ENCODE data around the gene TUBAL3. TPM values are rescaled to one million over a fixed set of nuclear protein-coding genes. Genes with fewer than 3 reads are reported as not detected.
"Not testable (repeated sequence)": the region's sequence is repeated elsewhere in the genome, so short reads cannot be mapped to it uniquely, and the experiment has no call there.

Gene TUBAL3
- total RNA-seq, 1 donor, result not detected

DNA sequence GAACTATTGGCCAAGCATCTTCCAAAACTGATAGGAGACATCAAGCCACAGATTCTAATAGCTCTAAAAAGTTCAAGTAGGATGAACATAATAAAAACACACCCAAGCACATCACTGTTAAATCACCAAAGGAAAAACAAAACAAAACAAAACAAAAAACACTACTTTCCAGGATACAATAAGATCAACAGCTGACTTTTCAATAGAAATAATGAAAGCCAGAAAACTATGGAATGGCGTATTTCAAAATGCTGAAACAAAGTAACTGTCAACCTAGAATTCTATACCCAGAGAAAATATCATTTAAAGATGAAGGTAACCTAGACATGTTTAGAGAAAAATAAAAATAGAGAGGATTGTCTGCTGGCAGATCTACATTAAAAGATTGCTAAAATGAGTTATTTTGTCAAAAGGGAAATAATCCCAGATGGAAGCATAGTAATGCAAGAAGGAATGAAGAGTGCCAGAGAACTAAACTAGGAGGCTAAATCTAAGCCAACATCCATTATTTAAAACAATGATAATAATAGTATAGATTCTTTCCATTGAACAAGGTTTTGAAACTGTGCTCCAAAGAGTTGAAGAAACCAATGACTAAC, 13.9 kb downstream of the TUBAL3 start:
- DNase-seq (ENCODE audit: low read depth), result no peak

DNA sequence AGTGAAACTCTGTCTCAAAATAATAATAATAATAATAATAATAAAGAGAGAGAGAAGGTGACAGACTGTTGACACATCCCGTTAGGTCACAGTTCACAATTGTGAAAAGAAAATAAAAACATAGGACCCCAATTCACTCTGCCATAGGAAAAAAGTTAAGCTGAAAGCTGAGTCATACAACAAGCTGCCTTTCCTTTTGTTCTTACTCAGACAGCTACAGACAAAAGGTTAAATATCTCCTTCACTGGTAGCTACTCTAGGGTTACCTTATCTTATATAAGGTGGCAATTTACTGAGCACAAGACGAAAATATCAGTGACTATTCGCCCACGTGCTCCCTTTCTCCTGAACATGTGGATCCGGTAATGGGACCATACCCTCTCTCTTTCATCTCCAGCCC, 17.5 kb downstream of the TUBAL3 start:
- no peak overlapping the region for H3K4me3 ChIP-seq (ENCODE audit: low read depth, low read length)
- no peak for DNase-seq (ENCODE audit: low read depth)
- TF ChIP-seq, protein P1, sequence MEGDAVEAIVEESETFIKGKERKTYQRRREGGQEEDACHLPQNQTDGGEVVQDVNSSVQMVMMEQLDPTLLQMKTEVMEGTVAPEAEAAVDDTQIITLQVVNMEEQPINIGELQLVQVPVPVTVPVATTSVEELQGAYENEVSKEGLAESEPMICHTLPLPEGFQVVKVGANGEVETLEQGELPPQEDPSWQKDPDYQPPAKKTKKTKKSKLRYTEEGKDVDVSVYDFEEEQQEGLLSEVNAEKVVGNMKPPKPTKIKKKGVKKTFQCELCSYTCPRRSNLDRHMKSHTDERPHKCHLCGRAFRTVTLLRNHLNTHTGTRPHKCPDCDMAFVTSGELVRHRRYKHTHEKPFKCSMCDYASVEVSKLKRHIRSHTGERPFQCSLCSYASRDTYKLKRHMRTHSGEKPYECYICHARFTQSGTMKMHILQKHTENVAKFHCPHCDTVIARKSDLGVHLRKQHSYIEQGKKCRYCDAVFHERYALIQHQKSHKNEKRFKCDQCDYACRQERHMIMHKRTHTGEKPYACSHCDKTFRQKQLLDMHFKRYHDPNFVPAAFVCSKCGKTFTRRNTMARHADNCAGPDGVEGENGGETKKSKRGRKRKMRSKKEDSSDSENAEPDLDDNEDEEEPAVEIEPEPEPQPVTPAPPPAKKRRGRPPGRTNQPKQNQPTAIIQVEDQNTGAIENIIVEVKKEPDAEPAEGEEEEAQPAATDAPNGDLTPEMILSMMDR (IDR thresholded peaks at IDR 0.05; ENCODE audit: insufficient read depth, low read length), result no peak

More for the DNA sequence above, 13.9 kb downstream of the TUBAL3 start:
- no peak overlapping the region for H3K4me3 ChIP-seq (ENCODE audit: low read depth, low read length)
- TF ChIP-seq, protein P1 (IDR thresholded peaks at IDR 0.05; ENCODE audit: insufficient read depth, low read length), result no peak

DNA sequence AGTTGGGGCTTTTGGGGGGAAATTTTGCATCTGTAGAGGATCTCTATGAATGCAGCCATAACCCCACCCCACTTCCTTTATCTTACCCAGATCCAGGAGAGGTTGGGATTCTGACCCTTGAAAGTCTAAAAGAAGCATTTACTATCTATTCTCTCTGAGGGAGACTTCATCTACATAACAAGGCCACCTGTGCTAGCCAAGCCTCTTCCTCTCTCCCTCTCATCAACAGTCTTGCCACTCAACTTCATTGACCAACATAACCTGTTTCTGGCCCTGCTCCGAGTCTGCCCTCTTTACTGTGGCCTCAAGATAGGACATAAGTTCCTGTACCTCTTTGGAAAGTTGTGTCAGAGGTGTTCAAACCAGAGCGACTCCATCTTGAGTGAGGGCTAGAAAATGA, 19.4 kb downstream of the TUBAL3 start:
- H3K4me3 ChIP-seq (ENCODE audit: low read depth, low read length), result no peak overlapping the region
- TF ChIP-seq, protein P1 (IDR thresholded peaks at IDR 0.05; ENCODE audit: insufficient read depth, low read length), result no peak
- no peak for DNase-seq (ENCODE audit: low read depth)

DNA sequence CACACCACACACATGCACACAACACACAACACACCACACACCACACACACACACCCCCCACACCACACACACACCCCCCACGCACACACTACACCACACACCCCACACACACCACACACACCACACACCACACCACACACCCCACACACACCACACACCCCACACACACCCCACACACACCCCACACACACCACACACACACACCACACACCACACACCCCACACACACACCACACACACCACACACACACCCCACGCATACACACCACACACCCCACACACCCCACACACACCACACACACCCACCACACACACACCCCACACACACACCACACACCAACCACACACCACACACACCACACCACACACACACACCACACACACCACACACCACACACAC, 23.4 kb downstream of the TUBAL3 start:
- no peak overlapping the region for H3K4me3 ChIP-seq (ENCODE audit: low read depth, low read length)
- DNase-seq (ENCODE audit: low read depth), result no peak
- TF ChIP-seq, protein P1 (IDR thresholded peaks at IDR 0.05; ENCODE audit: insufficient read depth, low read length), result no peak

DNA sequence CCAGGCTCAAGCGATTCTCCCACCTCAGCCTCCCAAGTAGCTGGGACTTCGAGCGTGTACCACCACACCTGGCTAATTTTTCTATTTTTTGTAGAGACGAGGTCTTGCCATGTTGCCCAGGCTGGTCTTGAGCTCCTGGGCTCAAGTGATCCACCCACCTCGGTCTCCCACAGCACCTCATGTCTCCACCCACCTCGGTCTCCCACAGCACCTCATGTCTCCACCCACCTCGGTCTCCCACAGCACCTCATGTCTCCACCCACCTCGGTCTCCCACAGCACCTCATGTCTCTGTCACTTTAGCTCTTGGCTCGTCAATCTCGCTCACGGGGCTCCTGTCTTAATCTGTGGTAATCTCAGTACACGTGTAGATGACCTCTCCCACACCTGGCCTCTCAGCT, 24.2 kb downstream of the TUBAL3 start:
- DNase-seq (ENCODE audit: low read depth); H3K4me3 ChIP-seq (ENCODE audit: low read depth, low read length): not testable (repeated sequence)

DNA sequence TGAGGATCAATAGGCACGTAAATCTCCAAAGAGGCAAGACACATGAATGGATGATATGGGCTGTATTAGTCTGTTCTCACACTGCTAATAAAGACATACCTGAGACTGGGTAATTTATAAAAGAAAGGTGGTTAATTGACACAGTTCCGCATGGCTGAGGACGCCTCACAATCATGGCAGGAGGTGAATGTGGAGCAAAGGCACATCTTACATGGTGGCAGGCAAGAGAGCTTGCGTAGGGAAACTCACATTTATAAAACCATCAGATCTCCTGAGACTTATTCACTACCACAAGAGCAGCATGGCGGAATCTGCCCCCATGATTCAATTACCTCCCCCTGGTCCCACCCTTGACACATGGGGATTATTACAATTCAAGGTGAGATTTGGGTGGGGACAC, 25.4 kb downstream of the TUBAL3 start:
- H3K4me3 ChIP-seq (ENCODE audit: low read depth, low read length), result not testable (repeated sequence)

DNA sequence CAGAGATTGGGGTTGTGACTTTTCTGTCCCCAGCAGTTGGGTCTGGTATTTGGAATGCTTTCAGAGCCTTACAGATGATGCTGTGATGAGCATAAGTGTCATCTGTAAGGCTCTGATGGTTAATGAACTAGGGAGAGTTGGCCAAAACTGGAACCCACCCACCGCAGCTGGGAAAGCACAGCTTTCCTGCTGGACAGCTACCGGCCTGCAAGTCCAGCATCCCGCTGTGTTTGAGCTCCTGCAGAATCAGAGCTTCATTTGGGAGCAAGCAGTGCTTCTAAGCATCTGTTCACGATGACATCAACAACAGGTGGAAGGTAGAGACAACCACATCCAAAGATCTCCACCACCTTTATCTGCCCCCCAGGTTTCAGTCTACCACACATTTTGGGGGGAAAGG, 28.2 kb downstream of the TUBAL3 start:
- DNase-seq (ENCODE audit: low read depth), result no peak
- TF ChIP-seq, protein P1 (IDR thresholded peaks at IDR 0.05; ENCODE audit: insufficient read depth, low read length), result no peak
- no peak overlapping the region for H3K4me3 ChIP-seq (ENCODE audit: low read depth, low read length)

More for the DNA sequence above, 25.4 kb downstream of the TUBAL3 start:
- not testable (repeated sequence) for DNase-seq (ENCODE audit: low read depth)

DNA sequence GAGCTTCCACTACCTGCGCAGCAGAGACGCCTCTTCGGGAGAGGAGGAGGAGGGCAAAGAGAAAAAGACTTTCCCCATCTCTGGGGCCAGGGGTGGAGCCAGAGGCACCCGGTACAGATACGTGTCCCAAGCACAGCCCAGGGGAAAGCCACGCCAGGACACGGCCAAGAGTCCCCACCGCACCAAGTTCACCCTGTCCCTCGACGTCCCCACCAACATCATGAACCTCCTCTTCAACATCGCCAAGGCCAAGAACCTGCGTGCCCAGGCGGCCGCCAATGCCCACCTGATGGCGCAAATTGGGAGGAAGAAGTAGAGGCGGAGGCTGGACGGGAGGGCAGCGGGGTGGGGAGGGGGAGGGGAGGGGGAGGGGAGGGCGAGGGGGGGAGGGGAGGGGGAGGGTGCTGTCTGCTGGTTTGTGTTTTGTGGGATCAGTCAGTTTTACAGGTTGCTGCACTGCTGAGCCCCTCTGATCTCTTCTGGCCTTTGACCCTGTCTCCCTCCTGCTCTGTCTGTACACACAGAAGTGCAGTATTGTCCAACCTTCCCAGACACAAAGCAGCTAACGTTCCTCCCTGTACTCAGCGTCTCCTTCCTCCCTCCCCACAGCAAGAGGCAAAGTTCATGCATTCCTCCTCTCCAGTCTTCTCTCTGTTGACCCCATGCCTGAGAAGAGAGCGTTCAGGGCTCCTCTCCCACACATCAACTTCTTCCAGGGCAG, 30.6 kb downstream of the TUBAL3 start:
- DNase-seq (ENCODE audit: low read depth), result no peak
- H3K4me3 ChIP-seq (ENCODE audit: low read depth, low read length), result no peak overlapping the region
- TF ChIP-seq, protein P1 (IDR thresholded peaks at IDR 0.05; ENCODE audit: insufficient read depth, low read length), result no peak

Data from fibroblast of the aortic adventitia (primary cell).